SKM-1 (cell line): ENCODE measurements around the gene HOMER3.
"Not testable (repeated sequence)": the region's sequence is repeated elsewhere in the genome, so short reads cannot be mapped to it uniquely, and the experiment has no call there.

Experiments used
- DNase-seq: peaks from one replicate; lab custom pipeline; 2025; ENCODE audit not compliant: unreplicated experiment; lab: John Stamatoyannopoulos, UW

The HOMER3 gene

GRCh38 chr19:18955042-18955441 is 14.0 kb upstream of the HOMER3 start:
- DNase-seq, result no peak

GRCh38 chr19:18954094-18954493 is 13.1 kb upstream of the HOMER3 start:
- DNase-seq, result no peak

- not testable (repeated sequence) for DNase-seq
These were observed 11.5 kb upstream of the HOMER3 start for GRCh38 chr19:18952364-18953003.

GRCh38 chr19:18951721-18952281 is 10.8 kb upstream of the HOMER3 start:
- no peak for DNase-seq

- no peak for DNase-seq
These were observed 8.8 kb upstream of the HOMER3 start for GRCh38 chr19:18949858-18950257.

- no peak for DNase-seq
These were observed 7.9 kb upstream of the HOMER3 start for GRCh38 chr19:18948976-18949356.

GRCh38 chr19:18948075-18948975 is 7.3 kb upstream of the HOMER3 start:
- no peak for DNase-seq

- no peak for DNase-seq
These were observed 5.9 kb upstream of the HOMER3 start for GRCh38 chr19:18946918-18947317.

GRCh38 chr19:18946335-18946734 is 5.3 kb upstream of the HOMER3 start:
- no peak for DNase-seq

GRCh38 chr19:18945297-18945696 is 4.3 kb upstream of the HOMER3 start:
- no peak for DNase-seq

- DNase-seq, result no peak
These were observed 2.4 kb upstream of the HOMER3 start for GRCh38 chr19:18943465-18943864.

GRCh38 chr19:18942692-18943091 is 1.7 kb upstream of the HOMER3 start:
- DNase-seq, result no peak

GRCh38 chr19:18941628-18942354 is 774 bp upstream of the HOMER3 start:
- no peak for DNase-seq

- DNase-seq, result no peak
These were observed 872 bp downstream of the HOMER3 start for GRCh38 chr19:18939922-18940768.

GRCh38 chr19:18939163-18939562 is 1.9 kb downstream of the HOMER3 start:
- no peak for DNase-seq

- DNase-seq, result no peak
These were observed 7.7 kb downstream of the HOMER3 start for GRCh38 chr19:18933297-18933696.

- DNase-seq, result no peak
These were observed 8.7 kb downstream of the HOMER3 start for GRCh38 chr19:18932216-18932841.

- DNase-seq, result no peak
These were observed 9.5 kb downstream of the HOMER3 start for GRCh38 chr19:18931316-18932162.

- DNase-seq, result no peak
These were observed 11.7 kb downstream of the HOMER3 start for GRCh38 chr19:18929311-18929710.
